Measurements from ENCODE around the gene PPP2R5E.
"Not testable (repeated sequence)": the region's sequence is repeated elsewhere in the genome, so short reads cannot be mapped to it uniquely, and the experiment has no call there.

PPP2R5E gene

GRCh38 chr14:63383776-63384367, 159.3 kb downstream of the PPP2R5E start:
- no peak for DNase-seq (ENCODE audit: low read depth, low spot score)

- DNase-seq (ENCODE audit: low read depth, low spot score), result no peak
These were observed 164.7 kb downstream of the PPP2R5E start for GRCh38 chr14:63378444-63378843.

GRCh38 chr14:63375769-63376168, 167.4 kb downstream of the PPP2R5E start:
- no peak for DNase-seq (ENCODE audit: low read depth, low spot score)

GRCh38 chr14:63371613-63372012, 171.6 kb downstream of the PPP2R5E start:
- not testable (repeated sequence) for DNase-seq (ENCODE audit: low read depth, low spot score)

GRCh38 chr14:63371033-63371432, 172.1 kb downstream of the PPP2R5E start:
- DNase-seq (ENCODE audit: low read depth, low spot score), result no peak

GRCh38 chr14:63367742-63368364, 175.3 kb downstream of the PPP2R5E start:
- DNase-seq (ENCODE audit: low read depth, low spot score), result no peak

- DNase-seq (ENCODE audit: low read depth, low spot score), result no peak
These were observed 180.8 kb downstream of the PPP2R5E start for GRCh38 chr14:63362389-63362819.

GRCh38 chr14:63361790-63362189, 181.4 kb downstream of the PPP2R5E start:
- no peak for DNase-seq (ENCODE audit: low read depth, low spot score)

- no peak for DNase-seq (ENCODE audit: low read depth, low spot score)
These were observed 185.3 kb downstream of the PPP2R5E start for GRCh38 chr14:63357841-63358240.

GRCh38 chr14:63345826-63346225, 197.4 kb downstream of the PPP2R5E start:
- DNase-seq (ENCODE audit: low read depth, low spot score), result no peak

GRCh38 chr14:63344336-63344735, 198.8 kb downstream of the PPP2R5E start:
- DNase-seq (ENCODE audit: low read depth, low spot score), result no peak

GRCh38 chr14:63343878-63344277, 199.3 kb downstream of the PPP2R5E start:
- DNase-seq (ENCODE audit: low read depth, low spot score), result no peak

GRCh38 chr14:63342371-63342770, 200.8 kb downstream of the PPP2R5E start:
- no peak for DNase-seq (ENCODE audit: low read depth, low spot score)

- DNase-seq (ENCODE audit: low read depth, low spot score), result no peak
These were observed 214.1 kb downstream of the PPP2R5E start for GRCh38 chr14:63328787-63329737.

GRCh38 chr14:63326840-63327239, 216.3 kb downstream of the PPP2R5E start:
- DNase-seq (ENCODE audit: low read depth, low spot score), result no peak

GRCh38 chr14:63322897-63323573, 220.1 kb downstream of the PPP2R5E start:
- DNase-seq (ENCODE audit: low read depth, low spot score), result no peak

GRCh38 chr14:63322472-63322871, 220.7 kb downstream of the PPP2R5E start:
- no peak for DNase-seq (ENCODE audit: low read depth, low spot score)
